C4-2B (cell line): ENCODE results near the gene CNTN4.

Source experiments
- H3K27ac ChIP-seq: fragments of 450-650 bp; 2 replicates; pipeline ENCODE4 v1.5.1; 2017
- CTCF ChIP-seq: fragments of 450-650 bp; conservative IDR thresholded peaks from 2 replicates; pipeline ENCODE4 v1.5.1; 2017; ENCODE audit warnings: mild to moderate bottlenecking
- ZFX ChIP-seq: fragments of 450-650 bp; IDR thresholded peaks from 2 replicates; pipeline ENCODE4 v1.6.1; 2017

The CNTN4 gene

GRCh38 chr3:2477620-2478019, 379.0 kb downstream of the CNTN4 start:
- TF ChIP-seq ZFX (no peak), CTCF (no peak)

GRCh38 chr3:2484162-2485026, 385.7 kb downstream of the CNTN4 start:
- no peak for TF ChIP-seq ZFX
- no peak for TF ChIP-seq CTCF

More at GRCh38 chr3:2477620-2478019, 379.0 kb downstream of the CNTN4 start:
- no peak overlapping the region for H3K27ac ChIP-seq

GRCh38 chr3:2485027-2485375, 386.3 kb downstream of the CNTN4 start:
- TF ChIP-seq CTCF (no peak), ZFX (no peak)
- no peak overlapping the region for H3K27ac ChIP-seq

More at GRCh38 chr3:2484162-2485026, 385.7 kb downstream of the CNTN4 start:
- H3K27ac ChIP-seq: no peak overlapping the region

GRCh38 chr3:2495746-2496145, 397.1 kb downstream of the CNTN4 start:
- TF ChIP-seq CTCF (no peak), ZFX (no peak)
- no peak overlapping the region for H3K27ac ChIP-seq

- H3K27ac ChIP-seq: no peak overlapping the region
- TF ChIP-seq CTCF: no peak
- TF ChIP-seq ZFX: no peak
Measured at GRCh38 chr3:2504912-2505311, 406.2 kb downstream of the CNTN4 start.

- H3K27ac ChIP-seq: no peak overlapping the region
- TF ChIP-seq CTCF (no peak), ZFX (no peak)
Measured at GRCh38 chr3:2506776-2507175, 408.1 kb downstream of the CNTN4 start.

GRCh38 chr3:2510591-2511145, 412.0 kb downstream of the CNTN4 start:
- no peak for TF ChIP-seq CTCF
- no peak for TF ChIP-seq ZFX
- H3K27ac ChIP-seq: no peak overlapping the region
